Astrocyte of the cerebellum (primary cell): ENCODE measurements around the gene AGBL1.

Source experiments
- DNase-seq: peaks from one replicate; pipeline ENCODE4 v3.0.0-alpha.2; 2011; ENCODE audit warnings: low read depth
- H3K4me3 ChIP-seq: 2 replicates; pipeline ENCODE4 v1.5.1; 2011; ENCODE audit warnings: mild to moderate bottlenecking, low read depth, low read length, moderate library complexity
- in situ Hi-C: cut with HindIII; loops from 2 replicates; pipeline ENCODE4 v1.10.0; 2017; ENCODE audit warnings: low sequenced_read_pairs
- TF ChIP-seq, protein P1 (sequence below): IDR thresholded peaks from 2 replicates; pipeline ENCODE4 v1.5.1; 2012; ENCODE audit warnings: low read length, low read depth, moderate library complexity, mild to moderate bottlenecking; ENCODE audit errors: missing control alignments

Gene AGBL1

GRCh38 chr15:86329311-86330013, 249.8 kb downstream of the AGBL1 start:
- DNase-seq = no peak
- in situ Hi-C loops = no loop called here
- H3K4me3 ChIP-seq = no peak overlapping the region
- TF ChIP-seq, protein P1, sequence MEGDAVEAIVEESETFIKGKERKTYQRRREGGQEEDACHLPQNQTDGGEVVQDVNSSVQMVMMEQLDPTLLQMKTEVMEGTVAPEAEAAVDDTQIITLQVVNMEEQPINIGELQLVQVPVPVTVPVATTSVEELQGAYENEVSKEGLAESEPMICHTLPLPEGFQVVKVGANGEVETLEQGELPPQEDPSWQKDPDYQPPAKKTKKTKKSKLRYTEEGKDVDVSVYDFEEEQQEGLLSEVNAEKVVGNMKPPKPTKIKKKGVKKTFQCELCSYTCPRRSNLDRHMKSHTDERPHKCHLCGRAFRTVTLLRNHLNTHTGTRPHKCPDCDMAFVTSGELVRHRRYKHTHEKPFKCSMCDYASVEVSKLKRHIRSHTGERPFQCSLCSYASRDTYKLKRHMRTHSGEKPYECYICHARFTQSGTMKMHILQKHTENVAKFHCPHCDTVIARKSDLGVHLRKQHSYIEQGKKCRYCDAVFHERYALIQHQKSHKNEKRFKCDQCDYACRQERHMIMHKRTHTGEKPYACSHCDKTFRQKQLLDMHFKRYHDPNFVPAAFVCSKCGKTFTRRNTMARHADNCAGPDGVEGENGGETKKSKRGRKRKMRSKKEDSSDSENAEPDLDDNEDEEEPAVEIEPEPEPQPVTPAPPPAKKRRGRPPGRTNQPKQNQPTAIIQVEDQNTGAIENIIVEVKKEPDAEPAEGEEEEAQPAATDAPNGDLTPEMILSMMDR = no peak

DNA sequence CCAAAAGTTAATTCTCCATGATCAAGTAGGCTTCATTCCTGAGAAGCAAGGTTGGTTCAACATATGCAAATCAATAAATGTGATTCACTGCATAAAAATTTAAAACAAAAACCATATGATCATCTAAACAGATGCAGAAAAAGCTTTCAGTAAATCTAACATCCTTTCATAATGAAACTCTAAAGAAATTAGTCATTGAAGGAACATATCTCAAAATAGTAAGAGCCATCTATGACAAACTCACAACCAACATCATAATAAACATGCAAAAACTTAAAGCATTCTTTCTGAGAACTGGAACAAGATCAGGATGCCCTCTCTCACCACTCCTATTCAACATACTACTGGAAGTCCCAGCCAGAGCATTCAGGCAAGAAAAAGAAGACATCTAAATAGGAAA, 254.1 kb downstream of the AGBL1 start:
- no peak overlapping the region for H3K4me3 ChIP-seq
- in situ Hi-C loops = no loop called here
- TF ChIP-seq, protein P1 = no peak
- DNase-seq = no peak

DNA sequence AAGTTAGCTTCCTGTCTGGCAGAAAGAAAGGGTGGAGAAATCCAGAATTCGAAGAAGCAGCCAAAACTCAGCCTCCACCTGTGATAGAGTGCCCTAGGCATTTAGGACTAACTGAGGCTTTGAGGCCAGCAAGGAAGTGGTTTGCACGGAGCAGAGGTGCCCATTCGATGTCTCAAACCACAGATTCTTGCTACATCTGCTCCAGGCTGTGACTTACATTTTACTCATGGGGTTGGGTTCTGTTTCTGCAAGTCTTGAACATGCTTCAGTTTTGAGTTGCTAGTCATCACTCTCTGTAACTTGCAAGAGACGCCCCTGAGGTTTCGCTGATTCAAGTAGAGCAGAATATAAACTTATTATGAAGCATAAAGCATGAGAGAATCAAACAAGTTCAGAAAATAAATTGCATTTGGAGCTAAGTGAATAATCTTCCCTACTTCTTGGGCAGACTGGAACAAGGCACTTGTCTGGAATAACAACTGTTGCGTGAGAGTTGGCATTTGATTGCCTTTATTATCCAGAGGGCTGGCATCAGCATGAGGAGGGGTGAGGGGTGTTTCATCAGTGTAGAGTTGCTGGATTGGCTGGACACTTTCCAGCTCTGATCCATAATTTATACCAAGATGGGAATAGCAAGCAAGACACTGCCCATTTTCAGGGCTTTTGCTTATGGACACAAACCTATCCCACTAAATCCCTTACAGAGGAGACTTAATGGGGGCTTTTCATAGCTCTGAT, 256.5 kb downstream of the AGBL1 start:
- TF ChIP-seq, protein P1 = no peak
- DNase-seq = no peak
- in situ Hi-C loops = no loop called here
- H3K4me3 ChIP-seq = no peak overlapping the region

GRCh38 chr15:86337071-86337470, 257.4 kb downstream of the AGBL1 start:
- no peak for DNase-seq
- no peak overlapping the region for H3K4me3 ChIP-seq
- in situ Hi-C loops = no loop called here
- TF ChIP-seq, protein P1 = no peak

DNA sequence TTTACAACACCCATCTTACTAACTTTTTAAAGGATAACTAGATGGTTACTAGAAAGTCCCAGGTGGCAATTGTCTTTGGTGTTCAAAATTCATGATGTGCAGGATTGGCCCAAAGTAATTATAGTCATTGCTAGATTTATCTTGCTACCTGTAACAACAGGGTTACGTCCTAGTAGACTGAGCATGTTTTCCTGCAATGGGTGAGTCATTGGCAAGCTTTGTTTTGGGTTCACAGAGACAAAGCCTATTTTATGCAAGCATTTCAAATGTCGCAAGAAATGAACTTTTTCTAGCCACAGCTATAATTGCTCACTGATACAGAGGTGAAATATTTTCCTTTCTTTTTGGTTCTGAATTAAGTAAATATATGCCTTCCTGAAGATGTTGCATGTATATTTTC, 267.6 kb downstream of the AGBL1 start:
- no peak for DNase-seq
- no peak overlapping the region for H3K4me3 ChIP-seq
- TF ChIP-seq, protein P1 = no peak
- in situ Hi-C loops = no loop called here

- H3K4me3 ChIP-seq = no peak overlapping the region
- no peak for DNase-seq
- in situ Hi-C loops = no loop called here
- TF ChIP-seq, protein P1 = no peak
These were observed 269.9 kb downstream of the AGBL1 start for GRCh38 chr15:86349565-86349964.
